Activated naive CD8-positive, alpha-beta T cell treated with anti-CD3 and anti-CD28 coated beads, Interleukin-2, amount 50 U/mL, for 16 hours (primary cell): ENCODE data around the gene LRRC45.

Experiments used
- DNase-seq: peaks from one replicate; pipeline ENCODE4 v3.0.0-alpha.2; 2020; ENCODE audit warnings: low read depth, low spot score

LRRC45 gene

DNA sequence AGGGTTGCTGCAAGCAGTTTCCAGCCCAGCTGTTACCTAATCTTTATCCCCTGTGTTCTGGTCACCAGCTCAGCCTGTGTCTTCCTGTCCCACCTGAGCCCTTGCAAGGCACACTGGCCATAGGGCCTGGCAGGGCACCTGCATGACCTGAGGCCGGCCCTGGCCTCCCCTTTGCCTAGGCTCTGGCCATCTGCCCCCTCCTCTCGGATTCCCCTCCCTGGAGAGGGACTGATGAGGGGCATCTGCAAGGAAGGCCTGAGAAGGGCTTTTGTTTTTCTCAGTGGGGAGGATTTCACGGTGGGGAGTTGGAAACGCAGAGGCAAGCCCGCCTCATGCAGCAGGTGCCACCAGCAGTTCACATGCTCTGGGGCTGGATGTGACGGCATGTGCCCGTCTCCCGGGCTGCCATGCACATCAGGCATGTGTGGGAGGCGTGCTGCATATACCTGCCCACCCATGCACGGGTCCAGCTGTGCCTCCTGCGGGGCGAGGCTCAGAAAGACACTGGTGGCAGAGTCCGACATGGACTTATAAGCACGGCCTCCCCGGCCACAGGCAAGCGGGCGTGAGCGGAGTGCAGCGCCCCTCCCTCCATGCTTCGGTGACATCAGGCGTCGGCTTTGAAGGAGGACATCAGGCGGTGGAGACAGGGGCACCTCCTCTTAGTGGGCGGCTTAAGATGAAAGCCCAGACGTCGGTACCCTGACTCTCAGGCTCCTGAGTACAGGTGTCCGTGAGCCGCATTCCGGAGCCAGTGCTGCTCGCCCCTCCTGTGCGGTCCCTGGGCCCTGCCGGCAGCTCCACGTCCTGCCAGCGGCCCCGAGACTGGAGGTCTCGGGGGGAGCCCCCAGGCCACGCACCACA is 29.1 kb upstream of the LRRC45 start:
- no peak for DNase-seq

DNA sequence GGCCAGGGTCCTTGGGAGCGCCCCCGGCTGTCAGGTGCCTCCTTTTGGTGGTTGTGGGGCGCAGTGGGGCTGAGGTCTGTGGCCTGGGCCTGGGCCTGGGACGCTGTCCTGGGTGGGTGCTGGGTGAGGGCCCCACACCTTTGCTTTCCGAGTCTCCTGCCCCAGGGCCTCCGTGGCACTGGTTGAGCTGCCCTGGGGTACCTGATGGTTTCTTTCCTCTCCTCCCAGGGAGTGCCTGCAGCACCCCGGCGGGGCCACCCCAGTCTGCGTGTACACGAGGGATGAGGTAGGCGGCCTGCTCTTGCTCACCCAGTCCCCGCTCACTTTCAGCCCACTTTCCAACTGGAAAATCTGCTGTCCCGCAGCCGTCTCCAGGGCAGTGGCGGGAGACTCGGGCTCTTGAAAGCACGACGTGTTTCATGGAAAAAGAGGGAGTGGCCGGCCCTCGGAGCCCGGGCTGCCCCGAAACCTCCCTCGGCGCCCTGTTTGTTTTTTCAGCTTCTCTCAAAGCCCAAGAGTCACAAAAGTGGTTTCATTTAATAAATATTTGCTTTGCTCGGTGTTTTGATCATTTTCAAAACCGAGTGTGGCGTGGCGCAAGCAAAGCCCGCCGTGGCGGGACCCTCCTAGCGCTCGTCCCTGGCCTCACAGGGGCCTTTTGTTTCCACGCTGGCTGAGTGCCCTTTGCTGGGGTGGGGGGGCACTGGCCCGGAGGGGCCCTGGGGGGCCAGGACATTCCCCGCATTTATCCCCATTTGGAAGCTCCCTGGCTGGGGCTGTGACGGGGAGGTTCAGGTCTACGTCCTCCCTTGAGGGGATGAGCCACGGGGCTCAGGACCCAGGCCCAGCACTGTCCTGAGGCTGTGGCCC is 28.3 kb upstream of the LRRC45 start:
- no peak for DNase-seq

DNA sequence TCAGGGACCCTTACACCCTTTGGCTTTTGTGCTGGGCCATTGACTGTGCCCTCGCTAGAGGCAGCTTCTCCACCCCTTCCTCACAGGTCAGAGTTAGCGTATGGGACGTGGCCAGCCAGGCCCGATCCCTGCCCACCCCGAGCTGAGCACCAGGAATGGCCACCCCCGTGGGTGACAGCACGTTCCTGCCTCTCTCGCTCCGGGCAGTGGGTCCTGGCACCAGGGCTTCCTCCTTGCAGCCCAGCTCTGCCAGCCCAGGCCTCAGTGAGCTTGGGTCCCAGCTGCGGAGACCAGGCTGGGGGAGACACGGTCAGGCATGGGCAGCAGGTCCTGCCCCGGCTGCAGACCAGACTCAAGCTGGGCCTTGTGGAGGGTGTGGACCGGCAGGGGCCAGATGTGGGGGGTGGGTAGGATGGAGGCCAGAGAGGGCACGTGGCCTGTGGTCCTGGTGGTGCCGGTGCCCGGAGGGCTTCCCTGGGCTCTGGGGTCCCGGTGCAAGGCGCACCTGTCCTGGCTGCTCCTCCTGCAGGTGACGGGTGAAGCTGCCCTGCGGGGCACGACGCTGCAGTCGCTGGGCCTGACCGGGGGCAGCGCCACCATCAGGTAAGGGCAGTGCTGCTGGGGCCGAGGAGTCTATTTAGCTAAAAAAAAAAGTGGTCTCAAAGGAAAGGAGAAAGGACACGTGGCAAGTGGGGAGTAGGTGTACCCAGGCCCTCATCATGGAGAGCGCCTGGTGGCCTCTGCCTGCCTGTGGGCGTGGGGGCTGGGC is 27.5 kb upstream of the LRRC45 start:
- no peak for DNase-seq

GRCh38 chr17:81996232-81996756 is 26.8 kb upstream of the LRRC45 start:
- DNase-seq, result no peak

GRCh38 chr17:81996757-81997441 is 26.2 kb upstream of the LRRC45 start:
- no peak for DNase-seq

DNA sequence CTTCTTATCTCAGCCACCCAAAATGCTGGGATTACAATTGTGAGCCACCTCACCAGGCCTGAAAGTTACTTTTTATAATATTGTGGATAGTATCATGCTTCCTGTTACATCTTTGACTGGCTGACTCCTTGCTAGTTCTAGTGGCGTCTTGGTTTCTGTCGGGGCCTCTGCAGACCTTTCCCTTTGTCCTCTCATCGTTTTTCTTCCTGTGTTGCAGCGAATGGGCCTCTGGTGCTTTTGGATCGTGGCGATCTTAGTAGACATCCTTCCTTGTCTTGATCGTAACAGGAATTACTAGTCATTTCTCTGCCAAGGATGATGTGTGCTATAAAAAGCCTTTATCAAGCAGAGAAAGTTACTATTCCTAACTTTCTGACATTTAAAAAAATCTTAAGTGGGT is 24.9 kb upstream of the LRRC45 start:
- DNase-seq, result no peak

GRCh38 chr17:81998691-81999438 is 24.2 kb upstream of the LRRC45 start:
- no peak for DNase-seq

- no peak for DNase-seq
These were observed 23.5 kb upstream of the LRRC45 start for GRCh38 chr17:81999587-81999975.

- DNase-seq, result no peak
These were observed 22.9 kb upstream of the LRRC45 start for GRCh38 chr17:81999976-82000802.

DNA sequence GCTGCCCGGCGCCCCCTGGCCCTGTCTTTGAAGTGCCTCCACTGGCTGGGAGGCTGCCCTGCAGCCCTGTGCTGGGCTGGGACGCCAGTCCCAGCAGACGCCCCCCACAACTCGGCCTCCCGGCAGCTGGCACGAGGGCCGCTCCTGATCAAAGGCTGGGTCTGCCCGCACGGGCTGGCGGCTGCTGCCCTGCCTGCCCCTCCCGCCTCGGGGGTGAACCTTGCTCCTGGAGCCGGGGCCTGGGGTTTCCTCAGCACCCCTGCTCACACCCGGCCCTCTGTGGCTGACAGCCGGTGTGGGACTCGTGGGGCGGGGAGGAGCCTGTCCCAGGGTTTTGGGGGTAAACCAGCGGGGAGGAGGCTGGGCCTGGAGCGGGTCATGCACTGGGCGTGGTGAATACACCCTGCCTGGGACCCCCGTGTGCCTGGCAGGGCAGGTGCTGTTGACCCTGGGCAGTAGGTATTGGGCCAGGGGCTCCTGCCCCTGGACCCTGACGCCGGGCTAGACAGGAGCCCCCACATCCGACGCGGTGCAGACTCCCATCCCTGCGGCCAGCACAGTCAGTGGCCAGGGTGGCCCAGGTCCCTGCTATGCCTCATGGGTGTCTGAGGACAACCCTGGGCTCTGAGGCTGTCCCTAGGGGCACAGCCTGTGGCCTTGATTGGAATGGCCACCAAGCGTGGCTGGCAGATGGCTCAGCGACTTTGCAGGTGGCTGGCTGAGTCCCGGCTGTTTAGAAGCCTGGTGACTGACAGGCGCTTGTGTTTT is 22.1 kb upstream of the LRRC45 start:
- no peak for DNase-seq

DNA sequence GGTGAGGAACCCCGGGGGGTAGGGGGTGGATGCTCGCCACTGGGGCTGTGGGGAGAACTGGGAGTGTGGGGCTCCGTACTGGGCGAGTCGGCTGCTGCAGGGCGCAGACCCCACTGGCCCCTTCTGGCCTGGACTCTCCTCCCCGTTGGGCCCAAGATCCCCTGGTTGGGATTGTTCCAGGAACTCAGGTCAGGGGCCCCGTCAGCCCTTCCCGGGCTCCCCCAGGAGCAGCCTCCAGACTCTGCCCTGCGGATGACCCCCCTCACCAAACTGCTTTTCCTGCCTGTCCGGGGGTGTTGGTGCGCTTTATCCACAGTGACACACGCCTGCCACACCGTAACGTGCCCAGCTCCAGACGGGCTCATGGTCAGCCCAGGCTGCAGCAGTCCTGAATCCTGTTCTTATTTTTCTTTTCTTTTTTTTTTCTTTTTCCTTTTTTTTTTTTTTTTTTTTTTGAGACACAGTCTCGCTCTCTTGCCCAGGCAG is 21.5 kb upstream of the LRRC45 start:
- no peak for DNase-seq

DNA sequence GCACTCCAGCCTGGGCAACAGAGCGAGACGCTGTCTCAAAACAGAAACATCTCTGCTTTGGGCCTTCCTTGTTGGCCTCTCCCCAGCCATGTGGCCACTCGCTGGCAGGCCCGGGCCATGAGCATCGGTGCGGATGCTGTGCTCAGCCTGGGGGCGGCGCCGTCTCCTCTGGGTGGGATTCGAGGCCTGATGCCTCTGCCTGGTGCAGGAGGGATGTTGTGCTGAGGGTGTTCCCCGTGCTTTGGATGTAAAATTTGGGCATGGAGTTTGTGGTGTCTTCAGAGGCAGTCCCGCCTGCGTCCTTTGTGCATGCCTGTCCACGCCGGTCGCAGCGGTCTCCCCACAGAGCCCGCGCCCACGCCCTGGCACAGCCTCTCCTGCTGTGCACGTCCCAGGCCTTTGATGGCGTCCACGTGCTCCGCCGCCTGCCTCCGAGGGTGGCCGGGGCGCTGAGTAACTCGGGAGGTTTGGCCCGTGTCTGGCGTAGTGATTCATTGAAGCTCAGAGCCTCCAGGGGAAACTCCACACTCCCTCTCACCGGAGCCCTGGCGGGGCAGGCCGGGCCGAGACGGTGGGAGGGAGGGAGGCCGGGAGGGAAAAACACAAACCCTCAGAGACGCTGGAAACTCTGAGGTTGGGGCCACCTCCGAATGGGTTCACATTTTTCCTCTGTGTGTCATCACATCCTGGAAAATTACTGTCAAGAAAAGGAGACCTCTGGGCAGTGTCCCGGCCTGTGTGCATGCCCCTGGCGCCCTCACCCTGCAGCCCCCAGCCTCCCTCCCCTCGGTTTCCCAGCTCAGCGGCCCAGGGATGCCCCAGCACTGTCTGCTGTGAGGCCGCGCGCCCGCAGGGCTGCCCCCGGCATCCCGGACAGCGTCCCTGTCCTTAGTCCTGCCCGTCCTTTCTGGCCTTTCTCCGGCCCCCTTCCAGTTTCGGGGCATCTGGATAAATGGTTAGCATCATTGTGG is 19.4 kb upstream of the LRRC45 start:
- no peak for DNase-seq

DNA sequence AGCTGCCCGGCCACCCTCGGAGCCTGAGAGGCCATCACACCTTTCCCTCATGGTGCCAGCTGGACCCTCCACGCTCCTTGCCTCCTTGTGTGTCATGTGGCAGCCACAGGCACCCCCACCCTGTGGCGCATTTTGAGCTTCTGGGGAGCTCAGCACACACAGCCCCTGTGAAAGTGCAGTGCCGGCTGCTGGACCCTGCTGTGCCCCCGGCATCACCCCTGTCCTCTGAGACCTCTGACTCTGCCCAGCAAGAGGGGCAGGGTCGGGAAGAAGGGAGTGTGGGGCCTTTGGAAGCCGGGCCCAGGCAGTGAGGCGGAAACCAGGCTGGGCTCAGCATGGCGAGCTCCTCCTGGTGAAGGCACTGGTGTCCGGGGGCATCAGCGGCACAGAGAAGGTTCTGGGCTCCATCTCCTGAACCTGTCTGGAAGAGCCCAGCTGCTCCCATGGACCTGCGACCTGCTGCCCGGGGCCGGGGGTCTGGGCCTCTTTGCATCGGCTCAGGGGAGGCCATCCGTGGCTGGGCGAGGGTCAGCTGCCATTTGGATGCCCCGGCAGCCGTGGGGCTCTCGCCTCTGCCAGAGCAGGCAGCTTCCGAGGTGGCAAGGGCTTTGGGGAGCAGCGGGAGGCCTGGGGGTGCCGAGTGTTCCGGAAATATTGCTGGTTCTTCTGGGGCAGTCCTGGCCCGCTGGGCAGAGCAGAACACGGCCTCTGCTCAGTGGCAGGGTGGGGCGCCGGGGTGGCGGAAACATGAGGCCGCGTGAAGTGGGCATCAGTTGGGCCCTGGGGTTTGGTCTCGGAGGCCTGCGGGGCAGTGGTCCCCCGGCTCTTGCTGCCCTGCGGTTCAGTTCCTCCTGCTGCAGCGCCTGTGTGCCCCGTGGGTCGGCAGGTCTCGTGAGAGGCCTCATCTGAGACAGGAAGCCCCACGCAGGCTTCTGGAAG is 18.3 kb upstream of the LRRC45 start:
- no peak for DNase-seq

GRCh38 chr17:82005701-82006348 is 17.3 kb upstream of the LRRC45 start:
- no peak for DNase-seq

DNA sequence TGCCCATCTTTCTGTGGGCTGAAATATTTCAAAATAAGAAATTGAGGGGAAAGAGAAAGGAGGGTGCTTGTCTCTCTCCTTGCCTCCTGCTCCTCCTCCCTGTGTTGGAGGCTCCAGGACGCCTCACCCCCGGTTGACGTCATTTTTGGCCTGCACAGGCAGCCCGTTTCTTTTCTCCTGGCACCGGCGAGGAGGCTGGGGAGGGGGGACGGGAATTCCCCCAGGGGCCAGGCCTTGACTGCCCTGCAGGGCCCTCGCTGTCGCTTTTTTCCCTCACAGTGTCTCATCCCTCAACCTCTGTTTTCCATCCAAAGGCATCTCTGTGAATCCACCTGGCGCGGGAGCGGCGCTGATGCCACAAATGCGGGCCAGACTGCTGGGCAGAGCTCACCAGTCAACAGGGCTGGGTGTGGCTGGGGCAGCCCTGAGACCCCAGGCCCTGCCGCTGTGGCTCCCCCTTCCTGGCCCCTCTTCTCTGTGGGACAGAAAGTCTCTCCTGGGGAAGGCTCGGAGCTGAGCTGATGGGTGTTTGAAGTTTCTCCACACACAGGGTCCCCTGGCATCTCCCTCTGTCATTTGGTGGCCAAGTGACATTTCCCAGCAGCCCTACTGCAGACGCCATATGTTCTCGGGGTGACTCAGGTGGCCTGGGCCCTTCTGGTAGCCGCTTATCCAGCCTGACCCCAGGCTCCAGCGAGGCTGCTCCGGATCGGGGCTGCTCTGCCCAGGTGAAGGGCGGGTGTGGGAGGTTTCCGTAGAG is 16.5 kb upstream of the LRRC45 start:
- DNase-seq, result no peak
